Adipose tissue (tissue), 3 donors: ENCODE data around the gene NMT1. TPM values are rescaled to one million over a fixed set of nuclear protein-coding genes. Genes with fewer than 3 reads are reported as not detected.
"Not testable (repeated sequence)": the region's sequence is repeated elsewhere in the genome, so short reads cannot be mapped to it uniquely, and the experiment has no call there.

Experiments used
- H3K27ac ChIP-seq: one replicate; pipeline ENCODE4 v1.5.1; 2013; ENCODE audit warnings: low read depth, low read length
- WGBS, 3 donors: extraction: QIAGEN DNeasy Blood & Tissue Kit; methylation state at CpG; one replicate each; pipeline ENCODE4 v1.1.7; 2013; 5-methylcytosine and 5-hydroxymethylcytosine counted together
- polyA plus RNA-seq, 3 donors: library from polyadenylated mRNA; stranded (reverse); fragments of 200-250 nt; gene quantifications; one replicate each; pipeline ENCODE4 v1.2.3, GENCODE V29; 2013
- donor health status: healthy with polysubstance abuse.
- donor health status: Bipolar disorder and iron deficiency.
- donor health status: healthy.

NMT1 gene
- polyA plus RNA-seq, 3 donors = 22.1 to 46.5 (median 41.2) TPM

DNA sequence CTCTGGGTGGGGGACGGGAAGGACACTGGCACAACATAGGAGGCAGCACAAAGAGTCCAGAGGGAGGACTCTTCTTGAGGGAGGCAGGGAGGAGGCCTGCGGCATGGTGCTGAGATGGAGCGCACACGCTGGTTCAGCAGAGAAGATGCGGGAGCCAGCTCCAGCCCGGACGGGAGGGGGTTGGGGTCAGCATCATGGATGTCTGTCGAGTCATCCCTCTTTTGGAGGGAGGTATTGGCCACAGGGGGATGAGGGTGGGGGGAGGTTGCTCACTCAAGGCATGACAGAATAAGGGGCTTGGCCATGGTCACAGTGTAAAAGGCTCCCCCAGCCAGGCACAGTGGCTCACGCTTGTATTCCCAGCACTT, 29.0 kb upstream of the NMT1 start:
- H3K27ac ChIP-seq = no peak overlapping the region
- WGBS, 3 donors = 84 to 90% (median 89%) methylated on average over 9 of the region's 9 CpGs

DNA sequence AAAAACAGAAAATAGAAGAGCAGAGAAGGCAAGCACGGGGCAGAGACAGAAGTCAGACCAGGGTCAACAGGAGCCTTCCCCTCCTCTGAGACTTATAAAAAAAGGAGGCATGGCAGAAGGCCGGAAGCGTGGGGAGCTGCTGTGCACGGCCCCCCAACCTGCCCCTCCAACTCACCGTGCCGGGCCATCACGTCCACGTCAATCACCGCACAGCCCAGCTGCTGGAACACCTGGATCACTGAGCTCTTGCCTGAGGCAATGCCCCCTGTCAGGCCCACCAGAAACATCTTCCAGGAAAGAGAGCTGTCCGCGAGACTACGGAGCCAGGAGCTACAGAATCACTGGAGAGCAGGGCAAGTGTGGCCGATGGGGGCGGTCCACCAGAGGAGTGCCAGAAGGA, 26.5 kb upstream of the NMT1 start:
- 95 to 97% (median 95%) methylated on average over 14 of the region's 14 CpGs for WGBS, 3 donors
- no peak overlapping the region for H3K27ac ChIP-seq

DNA sequence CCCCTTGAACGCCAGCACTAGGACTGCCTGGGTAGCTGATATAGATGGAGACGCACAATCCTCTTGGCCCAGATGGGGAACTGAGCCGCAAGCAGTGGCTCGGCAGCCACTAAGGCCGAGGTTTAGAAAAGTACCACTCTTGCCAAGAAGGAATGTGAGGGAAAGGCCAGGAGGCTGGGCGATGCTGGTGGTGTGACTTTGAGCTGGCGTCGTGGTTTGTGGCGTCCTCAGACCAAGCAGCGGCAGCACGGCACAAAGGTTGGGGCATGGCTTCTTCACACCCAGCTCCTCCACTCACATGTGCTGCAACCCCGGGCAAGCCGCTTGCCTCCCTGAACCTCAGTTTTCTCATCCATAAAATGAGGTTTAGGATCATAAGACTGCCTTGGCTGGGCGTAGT, 25.3 kb upstream of the NMT1 start:
- H3K27ac ChIP-seq = no peak overlapping the region
- WGBS, 3 donors = 78 to 90% (median 85%) methylated on average over 14 of the region's 14 CpGs

DNA sequence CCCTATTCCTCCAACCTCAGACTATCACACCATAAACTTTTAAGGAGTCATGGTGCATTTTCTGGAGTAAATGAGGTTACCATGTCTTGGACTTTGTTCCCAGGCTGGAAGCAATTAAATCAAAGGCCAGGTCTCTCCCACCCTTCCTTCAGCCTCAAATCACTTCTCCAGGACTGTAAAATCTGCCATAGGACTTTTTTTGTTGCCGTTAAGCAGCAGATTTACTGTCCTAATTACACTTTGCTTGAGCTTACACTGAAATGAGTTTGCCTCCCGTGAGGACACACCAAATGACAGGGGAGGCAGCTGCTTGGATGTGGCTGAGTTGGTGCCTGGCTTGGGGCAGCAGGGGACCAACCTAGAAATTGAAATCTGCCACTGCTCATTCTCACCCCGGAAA, 24.4 kb upstream of the NMT1 start:
- WGBS, 3 donors = 66 to 80% (median 68%) methylated on average over 3 of the region's 3 CpGs
- H3K27ac ChIP-seq = no peak overlapping the region

DNA sequence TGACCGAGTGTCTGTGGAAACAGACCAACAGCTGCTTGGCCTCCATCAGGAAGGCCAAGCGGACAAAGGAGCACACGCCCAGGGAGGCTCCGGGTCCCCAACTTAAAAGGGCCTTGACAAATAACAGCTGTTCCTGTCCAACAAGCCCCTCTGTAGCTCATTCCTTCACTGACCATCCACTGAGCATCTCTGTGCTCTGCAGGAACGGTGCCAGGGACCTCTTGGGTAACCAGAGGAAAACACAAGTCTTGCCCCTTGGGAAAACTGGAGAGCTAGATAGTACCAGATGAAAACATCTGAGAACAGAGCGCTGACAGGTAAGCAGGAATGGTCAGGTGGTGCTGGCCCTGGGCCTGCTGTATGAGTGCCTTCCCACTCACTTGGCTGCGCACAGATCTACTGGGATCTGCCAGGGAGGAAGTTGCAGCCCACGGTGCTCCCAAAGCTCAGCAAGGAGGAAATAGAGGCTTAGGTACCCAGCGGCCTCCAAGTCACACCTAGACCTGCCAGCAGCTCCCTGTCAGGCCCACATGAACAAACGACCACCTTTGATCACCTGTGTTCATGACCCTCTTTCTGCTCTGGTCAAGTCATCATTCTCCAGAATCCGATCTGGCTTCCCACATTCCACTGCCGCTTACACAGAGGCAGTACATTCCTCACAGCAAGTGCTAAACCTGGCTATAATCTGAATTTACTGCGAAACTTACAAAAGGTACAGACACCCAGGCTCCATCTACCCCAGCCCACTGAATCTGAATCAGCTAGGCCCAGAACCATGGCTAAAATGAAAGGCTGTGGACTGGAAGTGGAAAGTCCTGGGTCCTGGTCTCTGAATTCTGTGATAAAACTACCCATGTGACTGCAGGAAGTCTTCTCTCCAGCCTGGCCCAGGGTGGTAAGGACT, 22.1 kb upstream of the NMT1 start:
- no peak overlapping the region for H3K27ac ChIP-seq
- 53 to 73% (median 56%) methylated on average over 13 of the region's 13 CpGs for WGBS, 3 donors

DNA sequence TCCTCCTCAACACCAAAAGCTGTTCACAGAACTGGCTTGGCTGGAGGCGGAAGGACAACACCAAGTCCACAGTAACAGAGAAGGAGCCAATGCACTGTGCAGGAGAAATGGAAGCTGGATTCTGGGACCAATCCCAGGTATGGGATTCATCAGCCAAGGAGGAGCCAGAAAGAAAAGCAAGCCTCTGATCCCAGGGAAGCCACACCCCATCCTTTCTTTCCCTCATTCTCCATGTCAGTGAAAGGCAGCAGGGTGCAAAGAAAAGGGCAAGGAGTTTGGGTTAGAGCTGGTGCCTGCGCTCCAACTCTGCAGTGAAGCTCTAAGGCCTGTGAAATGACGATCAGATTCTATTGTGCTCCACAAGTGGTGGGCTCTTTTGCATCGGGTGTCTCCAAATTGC, 20.7 kb upstream of the NMT1 start:
- WGBS, 3 donors = 75 to 83% (median 79%) methylated on average over 4 of the region's 4 CpGs
- H3K27ac ChIP-seq = no peak overlapping the region

DNA sequence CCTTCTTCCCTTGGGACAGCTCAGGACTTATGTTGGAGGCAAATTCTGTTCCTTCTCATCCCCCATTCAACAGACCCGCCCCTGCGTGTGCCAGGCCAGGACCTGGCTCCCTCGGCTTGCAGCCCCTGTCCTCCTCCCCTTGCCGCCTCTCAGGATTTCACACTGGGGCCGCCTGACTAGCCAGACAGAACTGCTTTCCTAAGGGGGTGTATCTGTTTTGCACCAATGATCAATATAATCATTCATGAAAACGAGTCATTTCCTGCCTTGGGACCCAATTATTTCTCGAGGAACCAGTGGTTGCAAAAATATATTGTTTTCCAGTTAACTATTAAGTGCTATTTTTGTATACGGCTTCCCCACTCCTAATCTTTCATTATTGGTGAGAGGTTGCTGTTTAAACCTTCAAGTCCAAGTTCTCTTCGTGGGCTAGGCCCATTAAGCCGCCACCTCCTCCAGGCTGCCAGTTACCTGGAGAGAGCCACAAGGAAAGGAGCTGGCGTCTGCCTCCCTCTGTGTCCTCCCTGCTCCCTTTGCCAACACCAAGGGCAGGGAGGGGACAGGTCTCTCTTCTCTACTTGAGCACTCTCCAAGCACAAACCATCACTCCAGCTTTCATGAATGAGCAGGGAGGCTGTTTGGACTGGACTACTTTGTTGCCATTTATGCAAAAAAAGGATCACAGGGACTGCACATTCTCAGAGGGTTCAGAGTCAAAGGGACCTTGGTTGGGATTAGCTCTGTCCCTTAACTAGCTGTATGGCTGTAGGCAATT, 18.6 kb upstream of the NMT1 start:
- H3K27ac ChIP-seq = no peak overlapping the region
- 75 to 85% (median 83%) methylated on average over 11 of the region's 11 CpGs for WGBS, 3 donors

DNA sequence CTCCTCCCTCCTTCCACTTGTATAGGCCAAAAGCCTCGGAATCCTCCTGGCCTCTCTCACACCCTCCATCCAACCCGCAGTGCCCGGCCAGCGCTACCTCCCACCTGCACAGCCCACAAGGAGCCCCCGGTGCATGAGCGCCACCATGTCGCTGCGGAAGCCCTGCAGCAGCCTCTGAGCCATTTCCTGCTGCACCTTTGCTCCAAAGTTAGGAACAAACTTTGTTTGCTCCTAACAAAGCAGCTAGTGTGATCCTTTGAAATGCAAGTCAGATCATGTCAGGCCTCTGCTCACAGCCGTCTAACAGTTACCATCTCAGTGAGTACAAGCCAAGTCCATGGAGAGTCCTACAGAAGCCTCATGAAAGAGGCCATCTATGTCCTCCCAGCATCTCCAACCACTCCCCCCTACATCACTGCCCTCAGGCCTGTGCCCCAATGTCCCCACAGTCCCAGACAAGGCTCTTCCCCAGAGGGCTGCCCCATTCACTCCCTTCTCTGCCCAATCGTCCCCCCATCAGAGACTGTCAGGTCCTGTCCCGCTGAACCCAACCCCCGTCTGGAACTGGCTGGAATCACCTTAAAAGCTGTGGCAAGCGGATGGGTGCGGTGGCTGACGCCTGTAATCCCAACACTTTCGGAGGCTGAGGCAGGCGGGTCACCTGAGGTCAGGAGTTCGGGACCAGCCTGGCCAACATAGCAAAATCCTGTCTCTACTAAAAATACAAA, 17.1 kb upstream of the NMT1 start:
- WGBS, 3 donors = 86 to 88% (median 87%) methylated on average over 18 of the region's 18 CpGs
- H3K27ac ChIP-seq = no peak overlapping the region

DNA sequence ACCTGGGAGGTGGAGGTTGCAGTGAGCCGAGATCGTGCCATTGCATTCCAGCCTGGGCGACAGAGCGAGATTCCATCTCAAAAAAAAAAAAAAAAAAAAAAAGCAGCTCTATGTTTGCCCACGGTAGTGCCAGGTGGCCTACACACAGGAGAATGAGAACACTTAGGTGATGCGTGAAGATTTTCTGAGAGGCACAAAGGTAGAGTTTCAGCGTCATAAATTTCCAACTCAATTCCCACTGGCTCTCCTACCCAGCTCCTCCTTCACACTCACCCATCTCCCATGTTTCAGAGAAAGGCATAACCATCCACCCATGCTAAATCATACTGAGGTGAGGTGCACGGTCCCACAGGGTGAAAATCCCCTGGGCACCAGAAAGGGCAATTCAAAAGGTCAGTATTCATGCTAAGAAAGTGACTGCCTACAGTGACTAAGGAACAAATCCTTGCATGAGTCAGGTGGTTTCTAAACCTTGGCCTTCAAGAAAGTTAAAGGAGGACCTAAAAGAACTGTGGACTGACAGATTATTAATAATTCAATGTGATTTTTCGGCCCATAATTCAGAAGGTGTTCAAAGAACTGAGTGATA, 14.5 kb upstream of the NMT1 start:
- 83 to 95% (median 93%) methylated on average over 7 to 9 of the region's 9 CpGs for WGBS, 3 donors
- no peak overlapping the region for H3K27ac ChIP-seq

DNA sequence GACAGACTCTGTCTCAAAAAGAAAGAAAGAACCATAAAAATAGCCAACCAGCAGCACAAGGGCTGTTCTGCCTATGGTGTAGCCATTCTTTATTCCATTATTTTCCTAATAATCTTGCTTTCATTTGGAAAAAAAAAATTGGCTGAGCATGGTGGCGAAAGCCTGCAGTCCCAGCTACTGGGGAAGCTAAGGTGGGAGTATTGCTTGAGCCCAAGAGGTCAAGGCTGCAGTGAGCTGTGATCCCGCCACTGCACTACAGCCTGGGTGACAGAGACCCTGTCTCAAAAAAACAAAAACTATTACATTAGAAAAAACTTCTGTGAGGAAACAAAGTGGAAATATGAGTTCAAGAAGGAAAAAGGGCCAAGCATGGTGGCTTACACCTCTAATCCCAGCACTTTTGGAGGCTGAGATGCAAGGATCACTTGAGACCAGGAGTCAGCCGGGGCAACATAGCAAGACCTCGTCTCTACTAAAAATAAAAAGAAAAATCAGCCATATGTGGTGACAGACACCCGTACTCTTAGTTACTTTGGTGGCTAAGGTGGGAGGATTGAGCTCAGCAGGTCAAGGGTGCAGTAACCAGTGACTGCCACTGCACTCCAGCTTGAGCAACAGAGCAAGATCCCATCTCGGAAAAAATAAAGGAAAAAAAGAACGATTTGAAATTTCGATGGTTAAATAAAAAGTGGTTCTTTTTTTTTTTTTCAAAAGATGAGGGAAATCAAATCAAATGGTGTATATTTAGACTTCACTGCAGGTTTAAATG, 12.1 kb upstream of the NMT1 start:
- no peak overlapping the region for H3K27ac ChIP-seq
- 91 to 93% (median 93%) methylated on average over 8 of the region's 8 CpGs for WGBS, 3 donors

DNA sequence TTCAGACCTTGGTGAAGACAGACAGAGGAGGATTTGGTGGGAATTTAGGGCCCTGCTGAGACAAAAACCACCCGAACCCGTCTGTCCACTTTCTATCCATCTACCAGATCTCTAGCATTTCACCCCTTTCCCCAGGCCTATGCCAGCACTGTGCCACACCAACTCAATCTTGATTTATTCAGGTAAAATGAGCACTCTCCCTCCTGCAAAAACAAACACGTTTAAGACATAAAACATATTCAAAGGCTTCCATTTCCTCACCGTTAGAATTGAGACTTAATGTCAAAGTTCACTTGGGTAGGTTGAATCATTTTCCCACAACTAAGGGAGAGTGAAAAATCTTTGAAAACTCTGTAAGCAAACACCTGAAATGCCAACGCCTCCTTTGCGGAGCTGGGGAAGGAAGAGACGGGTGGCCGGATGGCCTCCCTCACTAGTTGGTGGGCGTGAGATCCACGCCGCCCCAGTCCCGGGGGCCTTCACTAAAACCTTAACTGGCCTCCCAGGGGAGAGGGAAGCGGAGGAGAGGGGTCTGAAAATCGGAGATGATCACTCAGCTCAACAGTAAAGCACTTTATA, 10.5 kb upstream of the NMT1 start:
- WGBS, 3 donors = 2 to 6% (median 5%) methylated on average over 13 to 14 of the region's 14 CpGs
- H3K27ac ChIP-seq = no peak overlapping the region

DNA sequence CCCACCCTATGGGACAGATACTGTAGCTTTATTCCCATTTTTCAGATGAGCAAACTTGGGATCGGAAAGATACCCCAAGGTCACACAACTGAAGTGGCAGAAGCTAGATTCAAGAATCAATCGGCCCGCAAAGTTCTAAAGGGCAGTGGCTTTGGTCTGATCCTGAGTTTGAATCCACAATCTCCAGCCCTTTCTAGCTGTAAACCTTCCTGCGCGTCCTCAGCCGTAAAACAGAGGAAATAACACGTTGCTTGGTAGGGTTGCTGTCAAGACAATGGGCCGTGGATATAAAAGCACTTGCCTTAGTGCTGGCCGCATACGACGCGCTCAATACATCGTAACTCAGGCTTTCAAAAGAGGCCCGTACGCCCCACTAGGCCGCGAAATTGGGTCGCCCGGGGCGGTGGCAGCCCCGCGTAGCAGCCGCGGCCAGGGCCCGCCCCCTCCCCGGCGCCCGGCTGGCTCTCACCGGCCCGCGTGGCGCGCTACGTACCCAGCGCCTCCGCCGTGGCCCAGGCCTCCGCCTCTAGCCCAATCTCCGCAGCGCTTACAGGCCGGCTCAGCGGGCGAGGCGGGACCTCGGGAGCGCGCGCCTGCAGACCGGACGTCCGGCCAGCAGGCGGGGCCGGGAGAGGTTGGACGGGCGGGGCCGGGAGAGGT, 9.9 kb upstream of the NMT1 start, which contains the start of gene DCAKD:
DCAKD (minus strand) TSS at position 573 of the 660 bp plus-strand sequence. CDS start 16,747 bp downstream, outside the sequence.
- H3K27ac ChIP-seq = peak within 1 kb of the TSS; percentile 65
- 0 to 1% (median 1%) methylated on average over 52 to 56 of the region's 56 CpGs for WGBS, 3 donors

DNA sequence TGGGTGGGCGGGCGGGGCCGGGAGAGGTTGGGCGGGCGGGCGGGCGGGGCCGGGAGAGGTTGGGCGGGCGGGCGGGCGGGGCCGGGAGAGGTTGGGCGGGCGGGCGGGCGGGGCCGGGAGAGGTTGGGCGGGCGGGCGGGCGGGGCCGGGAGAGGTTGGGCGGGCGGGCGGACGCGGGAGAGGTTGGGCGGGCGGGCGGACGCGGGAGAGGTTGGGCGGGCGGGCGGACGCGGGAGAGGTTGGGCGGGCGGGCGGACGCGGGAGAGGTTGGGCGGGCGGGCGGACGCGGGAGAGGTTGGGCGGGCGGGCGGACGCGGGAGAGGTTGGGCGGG, 9.4 kb upstream of the NMT1 start:
- not testable (repeated sequence) for H3K27ac ChIP-seq
- WGBS, 3 donors = 0 to 5% methylated on average over 2 to 3 of the region's 54 CpGs; no CpG with 5 or more reads in 1 of the 3 donors

DNA sequence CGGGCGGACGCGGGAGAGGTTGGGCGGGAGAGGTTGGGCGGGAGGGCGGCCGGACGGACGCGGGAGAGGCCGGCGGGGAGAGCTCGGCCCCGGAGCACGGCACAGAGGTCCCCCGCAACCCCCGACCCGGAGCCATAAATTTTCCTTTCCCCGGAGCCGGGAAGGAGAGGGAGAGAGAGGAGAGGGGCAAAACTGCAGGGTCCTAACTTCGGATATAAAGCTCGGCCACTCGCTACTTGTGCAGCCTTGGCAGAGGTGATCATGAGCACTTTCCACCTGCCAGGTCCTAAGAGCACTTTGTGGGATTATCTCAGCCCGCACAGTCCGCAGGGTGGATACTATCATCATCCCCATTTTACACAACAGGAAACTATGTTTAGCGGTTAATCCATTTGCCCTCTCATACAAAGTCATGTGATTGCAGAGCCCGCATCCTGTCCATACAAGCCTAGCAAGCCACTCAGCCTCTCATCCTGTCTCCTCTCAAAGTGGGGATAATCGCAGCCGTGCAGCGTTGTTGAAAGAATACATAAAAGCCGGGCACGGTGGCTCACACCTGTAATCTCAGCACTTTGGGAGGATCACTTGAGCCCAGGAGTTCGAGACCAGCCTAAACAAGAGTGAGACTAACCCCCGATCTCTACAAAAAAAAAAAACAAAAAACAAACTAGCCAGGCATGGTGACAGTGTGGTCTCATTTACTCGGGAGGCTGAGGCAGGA, 8.9 kb upstream of the NMT1 start:
- 11 to 35% (median 13%) methylated on average over 15 to 36 of the region's 36 CpGs for WGBS, 3 donors
- H3K27ac ChIP-seq = no peak overlapping the region

DNA sequence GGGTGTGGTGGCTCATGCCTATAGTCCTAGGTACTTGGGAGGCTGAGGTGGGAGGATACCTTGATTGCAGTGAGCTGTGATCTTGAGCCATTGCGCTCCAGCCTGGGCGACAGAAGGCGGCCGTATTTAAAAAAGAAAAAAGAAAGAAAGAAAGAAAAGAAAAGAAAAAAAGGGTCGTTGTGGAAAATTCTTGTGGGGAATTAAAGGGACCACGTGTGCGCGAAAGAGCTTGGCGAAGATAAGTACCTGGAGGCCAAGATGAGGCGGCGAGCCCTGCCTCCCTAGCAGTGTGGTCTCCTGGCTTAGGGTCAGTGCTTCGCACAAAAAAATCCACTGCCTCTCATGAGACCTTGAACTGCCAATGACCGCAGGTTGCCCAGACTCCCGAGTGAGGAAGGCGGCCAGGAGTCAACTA, 728 bp upstream of the NMT1 start:
- no peak overlapping the region for H3K27ac ChIP-seq
- 5 to 11% (median 10%) methylated on average over 15 of the region's 15 CpGs for WGBS, 3 donors

DNA sequence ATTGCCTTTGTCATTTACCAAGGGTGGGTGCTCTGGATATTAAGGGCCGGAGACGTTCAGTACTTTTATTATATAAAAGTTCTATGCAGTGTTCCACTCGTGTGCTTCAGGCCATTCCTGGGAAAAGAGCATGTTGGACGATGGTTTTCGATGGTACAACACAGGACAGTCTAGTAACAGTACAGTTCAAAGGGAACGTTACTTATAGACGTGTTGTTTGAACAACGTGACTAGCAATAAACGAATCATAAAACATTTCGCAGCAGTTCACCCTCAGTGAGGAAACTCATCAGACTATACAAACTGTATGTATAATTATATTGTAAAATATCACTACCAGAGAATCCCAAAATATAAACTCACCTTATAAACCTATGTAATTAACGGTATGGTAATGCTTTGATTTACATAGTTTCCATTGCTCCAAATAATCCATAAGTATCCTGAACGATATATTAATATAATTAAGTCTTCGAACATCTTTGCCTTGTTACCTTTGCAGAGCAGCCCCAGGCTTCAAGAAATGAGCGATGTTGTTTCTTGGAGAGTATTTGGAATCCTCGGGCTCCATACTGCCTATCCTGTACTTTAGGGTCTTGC, 589 bp downstream of the NMT1 start:
- whole genome bisulfite sequencing, 3 donors = 8 to 12% (median 12%) methylated on average over 15 of the region's 15 CpGs
- H3K27ac ChIP-seq = no peak overlapping the region
